ENCODE data around the gene NUDT1.

Gene NUDT1

GRCh38 chr7:2205036-2205780 is 36.8 kb upstream of the NUDT1 start:
- no peak for DNase-seq

GRCh38 chr7:2208712-2209111 is 33.3 kb upstream of the NUDT1 start:
- DNase-seq, result no peak

GRCh38 chr7:2209146-2209960 is 32.7 kb upstream of the NUDT1 start:
- DNase-seq, result peak; percentile 29 to 35

- DNase-seq, result no peak
Measured at GRCh38 chr7:2209961-2210323, 32.1 kb upstream of the NUDT1 start.

- DNase-seq, result no peak
Measured at GRCh38 chr7:2210551-2211258, 31.3 kb upstream of the NUDT1 start.

- DNase-seq, result no peak
Measured at GRCh38 chr7:2211259-2211880, 30.7 kb upstream of the NUDT1 start.

GRCh38 chr7:2211926-2212325 is 30.1 kb upstream of the NUDT1 start:
- DNase-seq, result no peak

GRCh38 chr7:2212906-2213305 is 29.1 kb upstream of the NUDT1 start:
- no peak for DNase-seq

GRCh38 chr7:2213551-2214215 is 28.3 kb upstream of the NUDT1 start:
- DNase-seq, result no peak

- no peak for DNase-seq
Measured at GRCh38 chr7:2214636-2215035, 27.4 kb upstream of the NUDT1 start.

GRCh38 chr7:2215851-2216250 is 26.2 kb upstream of the NUDT1 start:
- no peak for DNase-seq

- no peak for DNase-seq
Measured at GRCh38 chr7:2217206-2217605, 24.8 kb upstream of the NUDT1 start.

- DNase-seq, result no peak
Measured at GRCh38 chr7:2217716-2218443, 24.1 kb upstream of the NUDT1 start.

- DNase-seq, result no peak
Measured at GRCh38 chr7:2218444-2218785, 23.6 kb upstream of the NUDT1 start.

- DNase-seq, result no peak
Measured at GRCh38 chr7:2219136-2219535, 22.9 kb upstream of the NUDT1 start.

- DNase-seq, result no peak
Measured at GRCh38 chr7:2219606-2220005, 22.4 kb upstream of the NUDT1 start.

- DNase-seq, result no peak
Measured at GRCh38 chr7:2220030-2220429, 22.0 kb upstream of the NUDT1 start.

- DNase-seq, result no peak
Measured at GRCh38 chr7:2220506-2220905, 21.5 kb upstream of the NUDT1 start.

GRCh38 chr7:2220954-2221353 is 21.1 kb upstream of the NUDT1 start:
- DNase-seq, result no peak

- no peak for DNase-seq
Measured at GRCh38 chr7:2222516-2222915, 19.5 kb upstream of the NUDT1 start.

GRCh38 chr7:2223321-2223720 is 18.7 kb upstream of the NUDT1 start:
- no peak for DNase-seq

- no peak for DNase-seq
Measured at GRCh38 chr7:2224491-2224928, 17.5 kb upstream of the NUDT1 start.

All from activated CD4-positive, alpha-beta T cell treated with anti-CD3 and anti-CD28 coated beads for 4 hours (primary cell).